Measurements from ENCODE around the gene NARF. TPM values are rescaled to one million over a fixed set of nuclear protein-coding genes. Genes with fewer than 3 reads are reported as not detected.

The NARF gene
- polyA plus RNA-seq, 2 of the 4 experiments (the other 2 are of a cell fraction) = 51.2 to 89.6 TPM

GRCh38 chr17:82480318-82480717 is 21.8 kb downstream of the NARF start:
- DNase-seq (ENCODE audit: low read depth in 1 of 2, low spot score in 1 of 2) = no peak
- 90% methylated on average over 9 of the region's 9 CpGs for WGBS (ENCODE audit: missing lambda C conversion rate)
- no peak; a peak in 1 of 6 replicates for ATAC-seq
- ChIA-PET CTCF (interaction anchor here (0.6 to 4.3 kb wide), 11 partner anchors 14 to 159 kb away, joined by 3 to 31 read pairs (median 4); no protein-coding TSS in a partner anchor), POLR2A (interaction anchor here (0.7 kb wide), 1 partner anchor 53 kb away, joined by 4 read pairs; no protein-coding TSS in a partner anchor)
- Histone ChIP-seq H3K9me3 (no peaks in the 10 kb centered on the region), H3K4me3 (no peak overlapping the region), H3K27ac (no peak overlapping the region), H3K4me1 (no peaks in the 10 kb centered on the region), H3K4me2 (no peak overlapping the region)
- TF ChIP-seq NR3C1 (IDR thresholded peaks at IDR 0.05) (no peak), CHD2 (IDR thresholded peaks at IDR 0.05; ENCODE audit: low read length, partially characterized antibody) (no peak), PHF8 (IDR thresholded peaks at IDR 0.05; ENCODE audit: borderline replicate concordance, low read depth) (no peak), CTCF (IDR thresholded peaks at IDR 0.05) (no peak), TP53 (CRISPR knock-in tag; IDR thresholded peaks at IDR 0.05) (no peak), SREBF2 (IDR thresholded peaks at IDR 0.05) (no peak), HDAC2 (IDR thresholded peaks at IDR 0.05) (no peak), RCOR1 (IDR thresholded peaks at IDR 0.05; ENCODE audit: low read depth, low read length) (no peak), EP300 (IDR thresholded peaks at IDR 0.05) (no peak), REST (IDR thresholded peaks at IDR 0.05) (no peak), HMGXB4 (CRISPR knock-in tag; IDR thresholded peaks at IDR 0.05; ENCODE audit: borderline replicate concordance) (no peak)
- TF ChIP-seq, protein P1, sequence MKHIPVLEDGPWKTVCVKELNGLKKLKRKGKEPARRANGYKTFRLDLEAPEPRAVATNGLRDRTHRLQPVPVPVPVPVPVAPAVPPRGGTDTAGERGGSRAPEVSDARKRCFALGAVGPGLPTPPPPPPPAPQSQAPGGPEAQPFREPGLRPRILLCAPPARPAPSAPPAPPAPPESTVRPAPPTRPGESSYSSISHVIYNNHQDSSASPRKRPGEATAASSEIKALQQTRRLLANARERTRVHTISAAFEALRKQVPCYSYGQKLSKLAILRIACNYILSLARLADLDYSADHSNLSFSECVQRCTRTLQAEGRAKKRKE (CRISPR knock-in tag; IDR thresholded peaks at IDR 0.05; ENCODE audit: low read depth) = no peak
- FAIRE-seq = no peak

DNA sequence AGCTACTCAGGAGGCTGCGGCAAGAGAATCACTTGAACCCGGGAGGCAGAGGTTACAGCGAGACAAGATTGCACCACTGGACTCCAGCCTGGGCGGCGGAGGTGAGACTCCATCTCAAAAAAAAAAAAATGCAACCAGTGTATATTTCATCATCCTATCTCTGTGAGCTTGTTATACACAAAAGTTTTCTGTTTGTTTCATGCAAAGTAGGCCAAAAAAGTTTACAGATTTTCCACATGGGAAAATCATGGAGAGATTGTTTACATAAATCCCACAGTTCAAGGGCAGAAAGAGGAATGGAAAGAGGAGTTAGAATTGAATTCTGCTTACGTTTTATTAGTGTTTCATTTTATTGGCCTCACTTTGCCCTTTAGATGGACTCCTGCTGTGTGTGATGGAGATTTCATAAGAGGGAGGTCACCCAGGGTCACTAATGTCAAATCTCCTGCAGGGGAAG is 24.7 kb downstream of the NARF start:
- POLR2A ChIA-PET = interaction anchor here (0.6 kb wide), 1 partner anchor 39 kb away, joined by 5 read pairs; no protein-coding TSS in a partner anchor
- WGBS (ENCODE audit: missing lambda C conversion rate) = 88% methylated on average over 6 of the region's 6 CpGs
- TF ChIP-seq, protein P2, sequence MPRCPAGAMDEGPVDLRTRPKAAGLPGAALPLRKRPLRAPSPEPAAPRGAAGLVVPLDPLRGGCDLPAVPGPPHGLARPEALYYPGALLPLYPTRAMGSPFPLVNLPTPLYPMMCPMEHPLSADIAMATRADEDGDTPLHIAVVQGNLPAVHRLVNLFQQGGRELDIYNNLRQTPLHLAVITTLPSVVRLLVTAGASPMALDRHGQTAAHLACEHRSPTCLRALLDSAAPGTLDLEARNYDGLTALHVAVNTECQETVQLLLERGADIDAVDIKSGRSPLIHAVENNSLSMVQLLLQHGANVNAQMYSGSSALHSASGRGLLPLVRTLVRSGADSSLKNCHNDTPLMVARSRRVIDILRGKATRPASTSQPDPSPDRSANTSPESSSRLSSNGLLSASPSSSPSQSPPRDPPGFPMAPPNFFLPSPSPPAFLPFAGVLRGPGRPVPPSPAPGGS (IDR thresholded peaks at IDR 0.05) = no peak
- TF ChIP-seq NFE2L2 (conservative IDR thresholded peaks at IDR 0.05; ENCODE audit: low read length) (no peak), ZNF302 (CRISPR knock-in tag; IDR thresholded peaks at IDR 0.05) (no peak), JUNB (IDR thresholded peaks at IDR 0.05) (no peak), HDAC2 (IDR thresholded peaks at IDR 0.05) (no peak), NPAS2 (CRISPR knock-in tag; IDR thresholded peaks at IDR 0.05; ENCODE audit: borderline replicate concordance) (no peak), GATA3 (IDR thresholded peaks at IDR 0.05; ENCODE audit: borderline replicate concordance) (no peak), HEYL (CRISPR knock-in tag; IDR thresholded peaks at IDR 0.05) (no peak), ZFP36 (IDR thresholded peaks at IDR 0.05; ENCODE audit: borderline replicate concordance, partially characterized antibody) (no peak), EHMT2 (IDR thresholded peaks at IDR 0.05; ENCODE audit: low read depth) (no peak), POLR2AphosphoS2 (conservative IDR thresholded peaks at IDR 0.05; ENCODE audit: low read length) (no peak), ELK1 (IDR thresholded peaks at IDR 0.05; ENCODE audit: low read depth, low read length) (no peak), HMGXB4 (CRISPR knock-in tag; IDR thresholded peaks at IDR 0.05; ENCODE audit: borderline replicate concordance) (no peak), MAFK (IDR thresholded peaks at IDR 0.05; ENCODE audit: partially characterized antibody) (no peak)

More for the DNA sequence above, 24.7 kb downstream of the NARF start:
- Histone ChIP-seq H3K4me1 (no peaks in the 10 kb centered on the region), H3K4me3 (no peak overlapping the region), H3K4me2 (no peak overlapping the region), H3K27ac (no peak overlapping the region), H3K9me3 (no peaks in the 10 kb centered on the region)
- DNase-seq (ENCODE audit: low read depth in 1 of 2, low spot score in 1 of 2) = no peak
- CTCF ChIA-PET = interaction anchor here (0.6 to 1.9 kb wide), 4 partner anchors 10 to 415 kb away, joined by 3 to 5 read pairs (median 4); no protein-coding TSS in a partner anchor
- no peak for ATAC-seq
- no peak for FAIRE-seq
